Right lobe of liver (tissue), 6 donors: Measurements from ENCODE around the gene FGFR4. TPM values are rescaled to one million over a fixed set of nuclear protein-coding genes. Genes with fewer than 3 reads are reported as not detected.
A peak's percentile ranks its signal among the peaks of the same experiment; 100 is the strongest.
"Not testable (repeated sequence)": the region's sequence is repeated elsewhere in the genome, so short reads cannot be mapped to it uniquely, and the experiment has no call there.

ENCODE experiments used
- ATAC-seq, 4 donors: fragments of 200-7000 bp; cut with Tn5 transposase; one replicate each; pipeline ENCODE4 v1.9.1; 2020; ENCODE audit warnings: mild to moderate bottlenecking in 4 of 4, moderate library complexity in 4 of 4
- DNase-seq, 3 donors: peaks; one replicate each; pipeline ENCODE4 v3.0.0-alpha.2; 2020
- H3K27ac ChIP-seq, 3 donors: fragments of 200-600 bp; one replicate each; pipeline ENCODE4 v1.8.0; 2022
- H3K27me3 ChIP-seq, 2 donors: fragments of 200-600 bp; one replicate each; pipeline ENCODE4 v1.8.0; 2022
- H3K36me3 ChIP-seq, 4 donors: fragments of 200-600 bp; sonication (generic) in 1 of 4; one replicate each; pipeline versions ENCODE4 v1.5.1 to v1.8.0; 2017 to 2022; ENCODE audit warnings: control low read depth in 1 of 4
- H3K4me1 ChIP-seq, 4 donors: fragments of 200-600 bp; sonication (generic) in 1 of 4; one replicate each; pipeline versions ENCODE4 v1.5.1 to v1.8.0; 2017 to 2022; ENCODE audit warnings: control low read depth in 1 of 4
- H3K4me3 ChIP-seq, 3 donors: fragments of 200-600 bp; one replicate each; pipeline ENCODE4 v1.8.0; 2022
- H3K9me3 ChIP-seq, 4 donors: fragments of 200-600 bp; sonication (generic) in 1 of 4; one replicate each; pipeline versions ENCODE4 v1.5.1 to v1.8.0; 2017 to 2022; ENCODE audit warnings: control low read depth in 1 of 4
- CTCF ChIP-seq, 4 donors: fragments of 200-600 bp in 3 of 4; fragments of 450-650 bp in 1 of 4; IDR thresholded peaks; one replicate each; pipeline versions ENCODE4 v1.5.1 to v1.8.0; 2016 to 2022; ENCODE audit warnings: antibody characterized with exemption in 4 of 4, mild to moderate bottlenecking in 2 of 4
- POLR2A ChIP-seq: fragments of 450-650 bp; IDR thresholded peaks from one replicate; pipeline ENCODE4 v1.6.1; 2017; ENCODE audit warnings: antibody characterized with exemption, mild to moderate bottlenecking
- WGBS: methylation state at CpG from one replicate; pipeline ENCODE4 v1.1.6; 2018; ENCODE audit warnings: low coverage, low lambda C conversion rate; ENCODE audit not compliant: insufficient coverage; ENCODE audit errors: missing lambda C conversion rate; 5-methylcytosine and 5-hydroxymethylcytosine counted together
- intact Hi-C, 2 donors: fragments of 100-400 bp; cut with DNase I; formaldehyde crosslinking; loops; one replicate each; pipeline versions ENCODE4 v1.11.2 to v1.14.1; 2022
- total RNA-seq, 6 experiments: library from RNA; depleted of rRNA in 2 of 6; stranded (reverse); fragments of >200 nt in 2 of 6; fragmentation: NEBNext Ultra II Directional in 3 of 6; extraction: Animal tissue kit (Norgen Biotek cat#: 25700) in 3 of 6; gene quantifications; one replicate each; pipeline versions ENCODE4 v1.1.0 to v1.2.4, GENCODE V29; 2016 to 2023
- donor health status: DM: no; HTN: yes; CAD: no.
- donor health status: DM: no; HTN: no; CAD: no.
- donor health status: DM: no; HTN: no; CAD: no.
- donor health status: DM: no; HTN: yes; CAD: no.
- donor health status: DM: no; HTN: yes; CAD: no.

The FGFR4 gene
- total RNA-seq, 6 experiments from 2014 or later, result 38.9 to 73.3 (median 55.1) TPM

- H3K4me3 ChIP-seq, result no peak overlapping the region
- DNase-seq (no peak), ATAC-seq (no peak)
- H3K27ac ChIP-seq, result no peak overlapping the region
- H3K27me3 ChIP-seq, result no peaks in the 10 kb centered on the region
- H3K9me3 ChIP-seq, result no peaks in the 10 kb centered on the region
- H3K36me3 ChIP-seq, result peaks cover 0 to 27% (median 15%) of the 10 kb centered on the region in 4 donors
- TF ChIP-seq POLR2A, result no peak
- TF ChIP-seq CTCF (IDR thresholded peaks at IDR 0.05), result no peak
- H3K4me1 ChIP-seq, result no peaks in the 10 kb centered on the region
- intact Hi-C loops, result no loop called here
- whole genome bisulfite sequencing, result 100% methylated on average over 4 of the region's 6 CpGs
Observed at GRCh38 chr5:177043114-177043513, 43.6 kb upstream of the FGFR4 start.

GRCh38 chr5:177043958-177044357 is 42.8 kb upstream of the FGFR4 start:
- no peaks in the 10 kb centered on the region for H3K9me3 ChIP-seq
- TF ChIP-seq POLR2A, result no peak
- no peak for TF ChIP-seq CTCF (IDR thresholded peaks at IDR 0.05)
- no peak overlapping the region for H3K27ac ChIP-seq
- H3K4me1 ChIP-seq, result no peaks in the 10 kb centered on the region
- H3K4me3 ChIP-seq, result no peak overlapping the region
- intact Hi-C loops, result no loop called here
- 93% methylated on average over 1 of the region's 1 CpG for WGBS
- DNase-seq, result no peak
- H3K27me3 ChIP-seq, result no peaks in the 10 kb centered on the region
- peaks cover 0 to 29% (median 15%) of the 10 kb centered on the region in 4 donors for H3K36me3 ChIP-seq
- peak in 3 of 4 donors; percentile 39 to 65 (median 65) for ATAC-seq

- DNase-seq (no peak), ATAC-seq (no peak)
- 100% methylated on average over 1 of the region's 1 CpG for WGBS
- Histone ChIP-seq H3K4me3 (no peak overlapping the region), H3K27ac (no peak overlapping the region), H3K4me1 (no peaks in the 10 kb centered on the region), H3K9me3 (no peaks in the 10 kb centered on the region), H3K36me3 (peaks cover 0 to 29% (median 15%) of the 10 kb centered on the region in 4 donors), H3K27me3 (no peaks in the 10 kb centered on the region)
- TF ChIP-seq CTCF (IDR thresholded peaks at IDR 0.05) (no peak), POLR2A (no peak)
- intact Hi-C loops, result no loop called here
Observed at GRCh38 chr5:177044641-177045040, 42.1 kb upstream of the FGFR4 start.

- Histone ChIP-seq H3K4me3 (no peak overlapping the region), H3K9me3 (no peaks in the 10 kb centered on the region), H3K27me3 (no peaks in the 10 kb centered on the region), H3K27ac (no peak overlapping the region), H3K4me1 (no peaks in the 10 kb centered on the region), H3K36me3 (peaks cover 0 to 29% (median 15%) of the 10 kb centered on the region in 4 donors)
- 94% methylated on average over 4 of the region's 4 CpGs for WGBS
- no peak for ATAC-seq
- TF ChIP-seq POLR2A (no peak), CTCF (IDR thresholded peaks at IDR 0.05) (no peak)
- intact Hi-C loops, result no loop called here
- DNase-seq, result no peak
Observed at GRCh38 chr5:177045631-177046030, 41.1 kb upstream of the FGFR4 start.

GRCh38 chr5:177048531-177048930 is 38.2 kb upstream of the FGFR4 start:
- intact Hi-C loops, result not testable (repeated sequence)
- H3K36me3 ChIP-seq, result peaks cover 0 to 22% (median 7%) of the 10 kb centered on the region in 4 donors
- WGBS, result 97% methylated on average over 6 of the region's 7 CpGs

More at GRCh38 chr5:177048531-177048930, 38.2 kb upstream of the FGFR4 start:
- H3K4me1 ChIP-seq, H3K4me3 ChIP-seq, H3K27me3 ChIP-seq, H3K27ac ChIP-seq, ATAC-seq, H3K9me3 ChIP-seq, DNase-seq: not testable (repeated sequence)
